Activated CD4-positive, alpha-beta T cell treated with anti-CD3 and anti-CD28 coated beads, Interleukin-2, amount 10 ng/mL, durations not matched to agents 7 days and 5 days (primary cell): ENCODE measurements around the gene KCNJ18. TPM values are rescaled to one million over a fixed set of nuclear protein-coding genes. Genes with fewer than 3 reads are reported as not detected.
"Not testable (repeated sequence)": the region's sequence is repeated elsewhere in the genome, so short reads cannot be mapped to it uniquely, and the experiment has no call there.

Source experiments
- CTCF ChIA-PET: fragments of 350-600 bp; sonication (Branson Sonifier 250); formaldehyde crosslinking; loops from one replicate; lab custom pipeline; 2021; ENCODE audit warnings: antibody characterized with exemption; lab: Charles Lee
- POLR2A ChIA-PET: fragments of 350-600 bp; sonication (Branson Sonifier 250); formaldehyde crosslinking; loops from one replicate; lab custom pipeline; 2021; ENCODE audit warnings: antibody characterized with exemption; lab: Charles Lee
- DNase-seq: peaks from one replicate; pipeline ENCODE4 v3.0.0-alpha.2; 2020
- H3K27ac Mint-ChIP-seq: one replicate; pipeline ENCODE4 v1.8.0; 2021; ENCODE audit warnings: mild to moderate bottlenecking, moderate library complexity, mixed read lengths
- H3K27me3 Mint-ChIP-seq: one replicate; pipeline ENCODE4 v1.8.0; 2021; ENCODE audit warnings: mixed read lengths
- H3K36me3 Mint-ChIP-seq: one replicate; pipeline ENCODE4 v1.8.0; 2021; ENCODE audit warnings: low read depth, mixed read lengths
- H3K4me1 Mint-ChIP-seq: one replicate; pipeline ENCODE4 v1.8.0; 2021; ENCODE audit warnings: mixed read lengths
- H3K4me3 Mint-ChIP-seq: one replicate; pipeline ENCODE4 v1.8.0; 2021; ENCODE audit warnings: mild to moderate bottlenecking, moderate library complexity, mixed read lengths
- H3K9me3 Mint-ChIP-seq: one replicate; pipeline ENCODE4 v1.8.0; 2021; ENCODE audit warnings: mixed read lengths
- total RNA-seq, 2 experiments: library from RNA; stranded (reverse); gene quantifications; one replicate each; pipeline ENCODE4 v1.2.3, GENCODE V29; 2021

The KCNJ18 gene
- total RNA-seq, 2 experiments from 2014 or later, result not detected

- POLR2A ChIA-PET, H3K27me3 Mint-ChIP-seq, DNase-seq, H3K4me3 Mint-ChIP-seq, H3K4me1 Mint-ChIP-seq, H3K36me3 Mint-ChIP-seq, CTCF ChIA-PET, H3K27ac Mint-ChIP-seq: not testable (repeated sequence)
- H3K9me3 Mint-ChIP-seq, result peaks cover 10% of the 10 kb centered on the region
Observed at GRCh38 chr17:21675739-21676130, 16.6 kb upstream of the KCNJ18 start.

- Mint-ChIP-seq H3K27me3 (no peaks in the 10 kb centered on the region), H3K4me1 (no peaks in the 10 kb centered on the region), H3K9me3 (peaks cover 10% of the 10 kb centered on the region), H3K36me3 (no peaks in the 10 kb centered on the region), H3K4me3 (no peak overlapping the region), H3K27ac (no peak overlapping the region)
- no peak for DNase-seq
- CTCF ChIA-PET, result no interaction called here
- POLR2A ChIA-PET, result no interaction called here
Observed at GRCh38 chr17:21676281-21677111, 15.8 kb upstream of the KCNJ18 start.

GRCh38 chr17:21677126-21677910, 15.0 kb upstream of the KCNJ18 start:
- H3K4me3 Mint-ChIP-seq, result no peak overlapping the region
- ChIA-PET CTCF (no interaction called here), POLR2A (no interaction called here)
- no peak for DNase-seq
- H3K9me3 Mint-ChIP-seq, result peaks cover 10% of the 10 kb centered on the region
- H3K27me3 Mint-ChIP-seq, result no peaks in the 10 kb centered on the region
- no peak overlapping the region for H3K27ac Mint-ChIP-seq
- no peaks in the 10 kb centered on the region for H3K36me3 Mint-ChIP-seq
- no peaks in the 10 kb centered on the region for H3K4me1 Mint-ChIP-seq

- Mint-ChIP-seq H3K9me3 (peaks cover 10% of the 10 kb centered on the region), H3K4me3 (no peak overlapping the region), H3K27ac (no peak overlapping the region), H3K36me3 (no peaks in the 10 kb centered on the region), H3K4me1 (no peaks in the 10 kb centered on the region), H3K27me3 (no peaks in the 10 kb centered on the region)
- DNase-seq, result no peak
- ChIA-PET CTCF (no interaction called here), POLR2A (no interaction called here)
Observed at GRCh38 chr17:21677911-21678310, 14.4 kb upstream of the KCNJ18 start.

GRCh38 chr17:21678393-21679081, 13.8 kb upstream of the KCNJ18 start:
- ChIA-PET CTCF (no interaction called here), POLR2A (no interaction called here)
- H3K36me3 Mint-ChIP-seq, result no peaks in the 10 kb centered on the region
- H3K4me3 Mint-ChIP-seq, result no peak overlapping the region
- H3K9me3 Mint-ChIP-seq, result peaks cover 6% of the 10 kb centered on the region
- no peak for DNase-seq
- H3K27ac Mint-ChIP-seq, result no peak overlapping the region
- no peaks in the 10 kb centered on the region for H3K27me3 Mint-ChIP-seq
- H3K4me1 Mint-ChIP-seq, result no peaks in the 10 kb centered on the region

- ChIA-PET POLR2A (no interaction called here), CTCF (no interaction called here)
- no peaks in the 10 kb centered on the region for H3K36me3 Mint-ChIP-seq
- no peaks in the 10 kb centered on the region for H3K4me1 Mint-ChIP-seq
- H3K27ac Mint-ChIP-seq, result no peak overlapping the region
- no peak for DNase-seq
- H3K9me3 Mint-ChIP-seq, result peaks cover 5% of the 10 kb centered on the region
- H3K27me3 Mint-ChIP-seq, result no peaks in the 10 kb centered on the region
- no peak overlapping the region for H3K4me3 Mint-ChIP-seq
Observed at GRCh38 chr17:21679256-21680146, 12.8 kb upstream of the KCNJ18 start.

GRCh38 chr17:21680366-21680765, 12.0 kb upstream of the KCNJ18 start:
- H3K36me3 Mint-ChIP-seq, result no peaks in the 10 kb centered on the region
- H3K27me3 Mint-ChIP-seq, result no peaks in the 10 kb centered on the region
- no peak overlapping the region for H3K27ac Mint-ChIP-seq
- H3K4me3 Mint-ChIP-seq, result no peak overlapping the region
- no peak for DNase-seq
- ChIA-PET POLR2A (no interaction called here), CTCF (no interaction called here)
- H3K9me3 Mint-ChIP-seq, result peaks cover 3% of the 10 kb centered on the region
- no peaks in the 10 kb centered on the region for H3K4me1 Mint-ChIP-seq

- H3K27ac Mint-ChIP-seq, H3K36me3 Mint-ChIP-seq, DNase-seq, H3K9me3 Mint-ChIP-seq, H3K27me3 Mint-ChIP-seq, CTCF ChIA-PET, POLR2A ChIA-PET, H3K4me1 Mint-ChIP-seq, H3K4me3 Mint-ChIP-seq: not testable (repeated sequence)
Observed at GRCh38 chr17:21680850-21681351, 11.4 kb upstream of the KCNJ18 start.

- POLR2A ChIA-PET, H3K36me3 Mint-ChIP-seq, H3K4me3 Mint-ChIP-seq, H3K4me1 Mint-ChIP-seq, H3K27me3 Mint-ChIP-seq, H3K27ac Mint-ChIP-seq, H3K9me3 Mint-ChIP-seq, CTCF ChIA-PET, DNase-seq: not testable (repeated sequence)
Observed at GRCh38 chr17:21681576-21681975, 10.7 kb upstream of the KCNJ18 start.

- CTCF ChIA-PET, H3K9me3 Mint-ChIP-seq, H3K27me3 Mint-ChIP-seq, DNase-seq, POLR2A ChIA-PET, H3K36me3 Mint-ChIP-seq, H3K4me1 Mint-ChIP-seq, H3K4me3 Mint-ChIP-seq, H3K27ac Mint-ChIP-seq: not testable (repeated sequence)
Observed at GRCh38 chr17:21682130-21682529, 10.2 kb upstream of the KCNJ18 start.

GRCh38 chr17:21683142-21683712, 9.1 kb upstream of the KCNJ18 start:
- DNase-seq, H3K36me3 Mint-ChIP-seq, POLR2A ChIA-PET, H3K27ac Mint-ChIP-seq, H3K9me3 Mint-ChIP-seq, CTCF ChIA-PET, H3K27me3 Mint-ChIP-seq, H3K4me1 Mint-ChIP-seq, H3K4me3 Mint-ChIP-seq: not testable (repeated sequence)

GRCh38 chr17:21683897-21684296, 8.4 kb upstream of the KCNJ18 start:
- H3K9me3 Mint-ChIP-seq, H3K36me3 Mint-ChIP-seq, H3K4me3 Mint-ChIP-seq, POLR2A ChIA-PET, H3K27me3 Mint-ChIP-seq, CTCF ChIA-PET, H3K27ac Mint-ChIP-seq, H3K4me1 Mint-ChIP-seq, DNase-seq: not testable (repeated sequence)
